Stimulated activated CD8-positive, alpha-beta memory T cell treated with anti-CD3 and anti-CD28 coated beads, Interleukin-15, amount 100 ng/mL, for 24 hours (primary cell): Measurements from ENCODE around the gene PGA5.

Experiments used
- DNase-seq: peaks from one replicate; pipeline ENCODE4 v3.0.0-alpha.2; 2020; ENCODE audit warnings: low read depth

Gene PGA5

DNA sequence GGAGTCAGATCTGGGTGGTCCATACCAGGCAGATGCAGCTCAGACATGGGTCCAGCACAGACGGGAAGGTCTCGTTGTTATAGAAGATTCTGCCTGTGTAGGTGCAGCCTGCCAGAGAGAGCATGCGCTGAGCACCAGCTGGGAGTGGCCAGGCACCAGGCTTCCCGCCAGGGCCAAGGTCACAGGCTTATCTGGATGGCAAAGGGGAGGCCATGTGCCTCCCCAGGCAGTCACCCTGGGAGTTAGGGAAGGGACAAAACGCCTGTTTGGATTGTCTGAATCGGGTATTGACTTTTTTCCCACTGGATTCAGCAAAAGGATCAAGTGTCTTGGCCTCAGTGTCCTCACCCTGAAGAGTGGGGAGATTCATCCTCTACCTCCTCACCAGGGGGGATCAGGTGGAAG lies 26.5 kb downstream of the PGA5 start:
- no peak for DNase-seq

DNA sequence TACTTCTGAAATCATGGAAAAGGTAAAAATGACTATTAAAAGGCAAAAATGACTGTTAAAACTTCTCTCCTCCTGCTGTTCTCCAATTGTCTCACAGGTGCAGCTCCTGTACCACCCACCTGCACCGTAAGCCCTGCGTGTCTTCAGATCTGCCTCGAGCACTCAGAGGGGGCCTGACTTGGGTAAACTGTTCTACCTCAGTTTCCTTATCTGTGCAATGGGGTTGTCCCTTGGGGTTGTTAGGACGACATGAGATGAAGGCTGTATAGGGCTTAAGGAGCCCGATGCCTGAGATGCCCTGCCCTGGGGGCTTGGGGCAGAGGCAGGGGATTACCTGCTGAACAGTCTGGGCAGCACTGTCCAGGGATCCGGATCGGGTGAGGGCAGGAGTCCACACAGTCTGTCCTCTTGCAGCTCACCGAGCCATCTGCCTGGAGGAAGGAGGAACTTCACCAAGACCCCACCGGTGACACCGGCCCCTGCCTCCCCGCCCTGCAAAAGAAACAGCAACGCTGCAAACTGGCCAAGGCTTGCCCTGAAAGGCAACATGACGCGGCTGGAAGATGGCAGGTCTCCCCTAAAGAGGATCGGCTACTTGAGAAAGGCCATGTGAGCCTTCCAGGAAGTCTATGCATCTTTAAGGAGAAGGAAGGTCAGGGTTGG lies 27.7 kb downstream of the PGA5 start:
- DNase-seq = no peak

DNA sequence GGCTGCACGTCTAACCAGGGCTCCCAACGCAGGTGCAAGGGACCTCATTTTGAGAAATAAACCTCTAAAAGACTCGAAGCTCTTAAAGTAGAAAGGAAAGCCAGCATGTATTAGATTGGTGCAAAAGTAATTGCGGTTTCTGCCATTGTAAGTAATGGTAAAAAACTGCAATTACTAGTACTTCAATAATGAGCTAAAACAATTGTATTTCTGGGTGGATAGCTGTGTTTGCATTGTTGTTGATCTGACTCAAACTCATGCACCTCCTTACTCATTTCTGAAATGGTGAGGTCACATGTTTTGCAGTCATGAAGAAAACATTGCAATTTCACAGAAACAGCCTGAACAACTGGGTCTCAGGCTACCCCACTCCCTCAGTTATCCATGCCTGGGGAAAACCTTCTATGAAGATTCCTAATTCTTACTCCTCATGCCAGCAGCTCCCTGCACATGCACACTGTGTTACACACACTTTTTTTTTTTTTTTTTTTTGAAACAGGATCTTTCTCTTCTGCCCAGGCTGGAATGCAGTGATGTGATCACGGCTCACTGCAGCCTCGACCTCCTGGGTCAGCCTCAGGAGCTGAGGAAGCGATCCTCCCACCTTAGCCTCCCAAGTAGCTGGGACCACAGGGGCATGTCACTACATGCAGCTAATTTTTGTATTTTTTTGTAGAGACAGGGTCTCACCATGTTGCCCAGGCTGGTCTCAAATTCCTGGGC lies 29.5 kb downstream of the PGA5 start:
- no peak for DNase-seq

DNA sequence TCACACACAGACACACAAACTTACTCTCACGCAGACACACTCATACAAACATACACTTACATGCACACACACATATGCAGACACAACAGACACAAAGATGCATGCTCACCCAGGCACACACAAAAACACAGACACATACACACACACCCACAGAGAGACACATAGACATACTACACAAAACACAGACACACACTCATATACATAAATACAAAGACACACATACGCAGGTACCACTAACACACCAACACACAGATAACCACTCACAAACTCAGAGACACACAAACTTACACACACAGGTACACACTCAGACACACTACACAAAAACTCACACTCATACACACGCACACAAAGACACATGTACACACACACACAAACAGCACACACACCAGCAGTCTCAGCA lies 31.8 kb downstream of the PGA5 start:
- DNase-seq = no peak

DNA sequence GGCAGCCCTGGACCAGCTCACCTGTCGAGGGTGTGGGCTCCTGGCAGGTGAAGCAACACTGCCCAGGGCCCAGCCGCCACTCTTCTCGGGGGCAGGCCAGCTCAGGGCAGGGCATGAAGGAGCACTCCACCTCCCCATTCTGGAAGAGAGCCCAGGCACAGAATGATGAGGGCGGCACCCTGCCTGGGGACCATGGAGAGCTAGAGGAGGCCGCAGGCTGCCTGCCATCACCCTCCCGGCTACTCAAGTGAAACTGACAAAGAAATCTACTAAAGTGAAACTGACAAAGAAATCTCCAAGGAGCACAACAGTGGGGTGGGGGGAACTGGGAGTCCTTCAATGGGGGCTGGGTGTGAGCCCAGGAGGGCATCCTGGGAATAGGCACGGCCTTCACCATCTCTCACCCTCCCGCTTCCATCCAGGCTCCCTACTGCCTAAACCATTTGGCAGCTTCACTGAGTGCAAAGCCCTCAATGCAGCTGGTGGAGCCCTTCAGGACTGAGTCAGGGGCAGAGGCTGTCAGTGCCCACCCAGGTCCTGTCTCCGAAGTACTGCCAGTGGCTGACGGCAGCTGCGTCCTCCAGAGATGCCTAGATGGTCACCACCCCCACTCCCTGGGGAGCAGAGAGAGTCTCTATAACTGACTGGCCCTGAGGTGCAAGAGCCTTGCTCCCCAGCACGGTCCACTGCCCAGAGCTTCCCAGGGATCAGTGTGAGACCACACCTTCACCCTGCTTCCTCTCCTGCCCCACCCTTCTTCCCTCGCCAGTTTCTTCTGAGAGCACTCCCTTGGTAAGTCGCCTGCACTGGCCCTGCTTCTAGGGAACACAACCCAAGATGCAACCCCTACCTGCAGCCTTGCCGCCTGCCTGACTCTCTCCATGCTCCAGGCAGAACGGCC lies 32.5 kb downstream of the PGA5 start:
- DNase-seq = no peak

DNA sequence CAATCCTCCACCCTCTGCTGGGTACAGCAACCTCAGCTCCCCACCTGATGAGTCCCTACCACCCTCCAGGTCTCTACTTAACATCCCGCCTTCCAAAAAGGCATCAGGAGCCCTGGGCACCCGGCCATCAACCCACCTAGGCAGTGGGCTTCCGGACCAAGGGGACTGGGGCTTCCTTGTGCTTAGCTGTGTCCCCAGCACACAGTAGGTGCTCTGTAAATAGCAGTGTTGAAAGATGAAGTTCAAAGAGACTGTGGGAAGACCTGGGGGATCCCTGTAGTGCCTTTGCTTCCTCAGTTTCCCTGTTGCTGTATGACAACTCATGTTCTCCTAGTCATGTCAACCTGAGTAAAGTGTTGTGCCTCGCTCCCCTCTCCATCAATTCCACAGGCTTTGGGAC lies 33.1 kb downstream of the PGA5 start:
- no peak for DNase-seq

DNA sequence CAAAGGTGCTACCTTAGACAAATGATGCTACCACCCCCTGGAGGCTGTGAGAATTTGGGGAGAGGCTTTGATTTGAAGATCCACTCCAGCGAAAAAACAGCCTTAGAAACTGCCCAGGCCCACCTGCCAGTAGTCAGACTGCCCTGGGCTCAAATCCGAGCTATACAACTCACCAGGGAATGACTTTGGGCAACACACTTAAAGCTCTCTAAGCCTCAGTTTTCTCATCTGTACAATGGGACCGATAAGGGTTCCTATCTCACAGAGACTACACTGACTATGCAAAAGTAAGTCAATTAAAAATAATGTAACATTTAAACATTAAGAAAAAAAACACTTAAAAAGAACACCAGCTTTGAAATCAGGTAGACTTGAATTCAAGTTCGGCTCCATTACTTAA lies 34.2 kb downstream of the PGA5 start:
- no peak for DNase-seq

DNA sequence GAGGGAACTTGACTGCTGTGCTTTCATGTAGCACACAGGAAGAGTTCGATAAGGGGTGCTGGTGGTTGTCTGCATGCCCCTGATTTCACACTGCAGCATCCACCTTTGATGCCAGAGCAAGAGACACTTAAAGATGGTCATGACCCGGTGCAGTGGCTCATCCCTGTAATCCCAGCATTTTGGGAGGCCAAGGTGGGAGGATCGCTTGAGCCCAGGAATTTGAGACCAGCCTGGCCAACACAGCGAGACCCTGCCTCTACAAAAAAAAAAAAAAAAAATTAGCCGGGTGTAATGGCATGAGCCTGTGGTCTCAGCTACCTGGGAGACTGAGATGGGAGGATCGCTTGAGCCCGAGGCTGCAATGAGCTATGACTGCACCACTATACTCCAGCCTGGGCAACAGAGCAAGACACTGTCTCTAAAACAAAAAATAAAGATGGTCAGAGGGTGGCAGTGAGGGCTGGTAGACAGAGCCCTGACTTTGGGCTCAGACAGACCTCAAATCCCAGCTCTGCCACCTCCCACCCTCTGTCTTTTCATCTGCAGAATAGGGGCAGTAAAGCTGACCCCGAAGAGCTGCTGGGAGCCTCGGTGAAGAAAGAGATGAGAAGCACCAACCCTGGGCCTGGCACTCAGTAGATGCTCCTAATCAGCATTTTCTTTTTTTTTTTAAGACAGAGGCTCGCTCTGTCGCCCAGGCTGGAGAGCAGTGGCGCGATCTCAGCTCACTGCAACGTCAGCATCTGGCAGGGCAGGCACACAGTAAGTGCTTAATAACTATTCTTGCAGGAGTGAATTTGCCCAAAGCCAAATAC lies 36.4 kb downstream of the PGA5 start:
- DNase-seq = no peak

DNA sequence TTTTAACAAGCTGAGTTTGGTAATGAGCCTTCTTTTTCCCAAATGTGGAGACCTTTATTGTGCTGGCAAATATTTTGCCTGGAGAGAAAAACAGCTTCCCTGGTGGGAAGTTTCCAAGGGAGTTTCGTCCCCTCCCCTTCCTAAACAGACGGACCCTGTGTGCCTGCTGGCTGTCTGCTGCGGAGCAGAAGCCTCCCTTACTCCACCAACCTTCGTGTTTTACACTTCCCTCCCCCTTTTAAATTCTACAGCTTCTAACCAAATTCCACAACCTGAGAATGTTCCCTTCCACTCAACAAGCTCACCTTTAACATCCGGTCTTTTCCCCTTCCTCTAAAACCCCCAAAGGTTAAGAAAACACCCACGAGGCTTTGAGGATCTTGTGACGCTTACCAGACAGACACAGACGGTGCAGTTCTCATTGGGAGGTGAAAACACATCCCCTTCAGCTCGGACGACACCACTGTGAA lies 37.1 kb downstream of the PGA5 start:
- DNase-seq = no peak

DNA sequence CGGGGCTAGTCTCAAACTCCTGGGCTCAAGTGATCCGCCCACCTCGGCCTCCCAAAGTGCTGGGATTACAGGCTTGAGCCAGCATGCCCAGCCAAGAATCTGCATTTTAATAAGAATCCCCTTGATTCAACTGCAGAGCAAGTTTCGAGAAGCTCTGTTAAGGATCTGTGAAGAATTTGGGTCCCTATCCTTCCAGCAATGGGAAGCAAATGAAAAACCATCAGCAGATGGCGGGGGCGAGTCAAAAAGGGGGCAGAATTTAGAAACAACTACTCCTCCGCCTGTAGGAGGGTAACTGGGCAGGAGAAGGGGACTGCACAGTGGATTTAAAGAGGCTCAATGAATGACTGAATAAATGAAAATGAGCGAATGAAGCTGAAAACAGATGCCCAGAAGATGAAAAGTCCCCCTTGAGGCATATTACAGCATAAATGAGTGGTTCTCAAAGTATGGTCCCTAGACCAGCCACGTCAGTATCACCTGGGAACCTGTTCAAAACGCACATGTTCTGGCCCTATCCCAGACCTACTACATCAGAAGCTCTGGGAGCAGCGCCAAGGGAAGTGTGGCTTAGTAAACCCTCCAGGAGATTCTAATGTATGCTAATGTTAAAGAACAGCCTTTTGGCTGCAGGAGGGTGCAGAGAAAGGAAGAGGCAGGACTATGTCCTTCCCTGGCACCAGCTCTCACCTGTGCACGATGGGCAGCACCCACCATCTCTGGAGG lies 39.1 kb downstream of the PGA5 start:
- no peak for DNase-seq

DNA sequence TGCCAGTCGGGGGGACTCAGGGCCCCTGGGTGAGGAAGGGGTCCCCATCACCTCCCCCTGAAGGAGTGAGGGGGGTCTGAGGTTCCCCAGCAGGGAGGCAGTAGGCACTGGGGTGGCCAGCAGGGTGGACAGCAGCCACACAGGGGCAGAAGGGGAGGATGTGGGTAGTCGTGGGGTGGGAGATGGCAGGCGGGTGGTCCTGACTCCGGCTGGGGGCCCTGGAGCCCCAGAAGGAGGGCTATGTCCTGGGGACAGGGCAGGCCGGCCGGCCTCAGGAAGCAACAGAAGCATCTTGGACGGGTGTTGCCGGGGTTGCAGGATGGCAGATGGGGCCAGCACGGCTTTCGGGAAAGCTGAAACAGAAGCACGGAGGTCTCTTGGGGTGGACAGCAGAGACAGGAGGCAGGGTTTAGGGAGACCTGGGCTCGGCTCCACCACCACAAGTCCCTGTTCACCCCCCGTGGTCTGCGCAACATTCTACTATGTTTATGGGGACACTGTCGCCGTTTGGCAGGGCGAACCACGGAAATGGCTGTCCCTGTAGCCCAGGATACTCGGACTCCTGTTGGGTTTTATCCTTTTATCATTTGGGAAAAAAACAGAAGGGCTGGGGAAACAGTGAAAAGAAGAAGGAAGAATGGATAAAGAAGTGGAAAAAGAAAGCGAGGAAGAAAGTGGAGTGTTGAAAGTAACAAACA lies 40.1 kb downstream of the PGA5 start:
- no peak for DNase-seq

DNA sequence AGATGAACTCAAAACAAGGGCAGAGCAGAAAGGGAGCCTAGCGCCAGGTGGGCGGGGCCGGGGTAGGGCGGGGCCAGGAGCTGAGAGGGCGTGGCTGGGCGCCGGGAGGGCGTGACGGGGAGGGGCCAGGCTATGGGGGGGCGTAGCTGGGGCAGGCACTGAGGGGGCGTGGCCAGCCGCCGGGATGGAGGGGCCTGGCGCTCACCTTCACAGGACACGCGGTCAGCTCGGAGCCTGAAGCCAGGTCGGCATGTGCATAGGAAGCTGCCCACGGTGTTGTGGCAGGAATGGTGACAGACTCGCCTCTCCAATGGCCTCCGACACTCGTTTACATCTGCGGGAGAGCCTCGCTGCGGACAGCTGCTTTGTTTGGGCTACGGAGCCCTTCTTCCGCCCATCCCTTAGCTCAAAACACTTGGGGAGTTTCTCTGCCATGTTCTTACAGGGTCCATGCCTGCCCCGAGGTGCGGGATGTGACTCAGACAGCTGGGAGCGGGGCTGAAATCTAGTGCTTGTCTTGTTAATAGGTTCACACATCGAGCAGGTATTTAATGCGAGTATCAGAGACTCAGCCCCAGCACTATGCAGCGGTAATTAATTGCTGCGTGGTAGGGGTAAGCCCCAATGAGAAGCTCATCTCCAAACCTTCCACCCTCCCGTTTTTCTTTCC lies 40.7 kb downstream of the PGA5 start:
- DNase-seq = peak; percentile 26

DNA sequence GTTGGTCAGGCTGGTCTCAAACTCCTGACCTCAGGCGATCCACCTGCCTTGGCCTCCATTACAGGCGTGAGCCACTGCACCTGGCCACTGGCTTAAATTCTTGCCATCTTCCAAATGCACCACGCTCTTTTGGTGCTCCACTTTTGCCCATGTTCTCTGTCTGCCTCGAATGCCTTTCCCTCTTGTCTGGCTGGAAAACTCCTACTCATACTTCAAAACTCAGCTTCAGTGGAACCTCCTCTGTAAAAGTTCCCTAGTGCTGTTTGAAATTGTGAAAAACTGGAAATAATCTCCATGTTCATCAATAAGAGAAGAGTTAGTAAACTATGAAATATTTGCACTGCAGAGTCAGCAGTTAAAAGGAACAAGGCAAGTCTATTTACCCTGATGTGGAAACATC lies 42.6 kb downstream of the PGA5 start:
- no peak for DNase-seq

DNA sequence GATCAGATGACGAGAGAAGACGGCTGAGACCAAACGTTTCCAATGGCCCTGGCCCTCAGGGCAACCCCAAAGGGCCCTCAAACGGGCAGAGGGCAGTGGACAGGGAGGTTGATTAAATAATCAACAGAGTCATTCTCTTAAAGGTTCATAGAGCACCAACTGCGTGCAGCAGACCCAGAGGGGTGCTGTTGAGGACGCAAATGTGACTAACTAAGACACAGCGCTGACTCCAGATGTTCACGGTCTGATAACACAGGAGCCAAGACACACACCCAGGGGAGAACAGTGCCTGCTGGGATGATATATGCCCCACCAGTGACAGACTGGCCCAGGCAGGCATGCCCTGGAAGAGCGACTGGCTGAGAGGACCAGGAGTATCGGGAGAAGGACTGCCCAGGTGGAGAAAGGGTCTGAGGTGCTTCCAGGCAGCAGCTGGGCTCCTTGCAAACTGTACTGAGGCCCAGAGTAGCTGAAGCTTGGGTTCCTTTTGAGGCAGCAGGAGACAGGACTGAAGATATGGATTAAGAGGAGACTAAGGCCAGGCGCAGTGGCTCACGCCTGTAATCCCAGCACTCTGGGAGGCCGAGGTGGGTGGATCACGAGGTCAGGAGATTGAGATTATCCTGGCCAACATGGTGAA lies 46.5 kb downstream of the PGA5 start:
- no peak for DNase-seq

DNA sequence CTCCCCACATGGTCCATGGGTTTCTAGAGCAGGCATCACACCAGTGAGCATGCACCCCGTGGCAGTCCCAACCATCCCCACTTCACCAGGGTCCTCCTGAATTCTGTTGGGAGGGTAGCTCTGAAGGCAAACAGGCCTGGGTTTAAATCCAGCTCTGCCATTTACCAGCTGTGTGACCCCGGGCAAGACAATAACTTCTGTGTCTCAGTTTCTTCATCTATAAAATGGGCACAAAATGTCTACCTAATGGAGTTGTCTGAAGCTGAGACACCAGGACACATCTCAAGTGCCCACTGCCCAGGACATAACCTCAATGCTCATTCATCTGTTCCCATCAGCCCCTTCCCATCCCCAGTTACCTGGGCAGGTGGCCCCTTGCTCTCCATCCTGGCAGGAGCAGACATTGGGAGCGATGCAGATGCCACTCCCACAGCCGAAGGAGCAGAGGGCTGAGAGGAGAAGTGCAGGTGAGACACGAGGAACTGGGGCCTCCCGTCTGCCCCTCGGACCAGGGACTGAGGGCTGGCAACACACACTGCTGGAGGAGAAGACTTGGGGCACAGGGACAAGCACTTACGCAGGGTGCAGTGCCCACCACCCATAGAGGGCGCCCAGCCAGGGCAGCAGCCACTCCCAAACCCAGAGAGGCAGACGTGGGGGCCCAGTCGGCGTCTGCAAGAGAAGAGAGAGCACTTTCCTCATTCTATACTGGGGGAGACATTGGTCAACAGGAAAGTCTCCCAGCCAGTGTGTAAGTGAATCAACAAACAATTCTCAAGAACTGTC lies 50.1 kb downstream of the PGA5 start:
- DNase-seq = no peak

DNA sequence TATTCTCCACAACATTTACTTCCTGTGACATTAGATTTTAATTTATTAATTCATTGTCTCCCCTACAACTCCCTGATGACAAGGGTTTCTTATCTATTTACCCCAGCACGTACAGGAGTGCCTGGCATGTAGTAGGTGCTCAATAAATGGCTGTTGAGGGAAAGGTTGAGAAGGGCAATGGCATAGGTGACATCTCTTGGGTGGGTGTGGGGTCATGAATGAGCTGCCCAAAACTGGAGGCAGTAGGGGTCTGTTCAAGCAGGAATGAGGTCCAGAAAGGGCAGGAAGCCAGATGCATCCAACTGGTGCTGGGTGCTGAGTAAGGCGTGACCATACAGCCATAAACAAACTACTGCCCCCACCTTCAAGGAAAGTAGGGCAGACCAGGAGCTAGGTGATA lies 51.4 kb downstream of the PGA5 start:
- DNase-seq = no peak

DNA sequence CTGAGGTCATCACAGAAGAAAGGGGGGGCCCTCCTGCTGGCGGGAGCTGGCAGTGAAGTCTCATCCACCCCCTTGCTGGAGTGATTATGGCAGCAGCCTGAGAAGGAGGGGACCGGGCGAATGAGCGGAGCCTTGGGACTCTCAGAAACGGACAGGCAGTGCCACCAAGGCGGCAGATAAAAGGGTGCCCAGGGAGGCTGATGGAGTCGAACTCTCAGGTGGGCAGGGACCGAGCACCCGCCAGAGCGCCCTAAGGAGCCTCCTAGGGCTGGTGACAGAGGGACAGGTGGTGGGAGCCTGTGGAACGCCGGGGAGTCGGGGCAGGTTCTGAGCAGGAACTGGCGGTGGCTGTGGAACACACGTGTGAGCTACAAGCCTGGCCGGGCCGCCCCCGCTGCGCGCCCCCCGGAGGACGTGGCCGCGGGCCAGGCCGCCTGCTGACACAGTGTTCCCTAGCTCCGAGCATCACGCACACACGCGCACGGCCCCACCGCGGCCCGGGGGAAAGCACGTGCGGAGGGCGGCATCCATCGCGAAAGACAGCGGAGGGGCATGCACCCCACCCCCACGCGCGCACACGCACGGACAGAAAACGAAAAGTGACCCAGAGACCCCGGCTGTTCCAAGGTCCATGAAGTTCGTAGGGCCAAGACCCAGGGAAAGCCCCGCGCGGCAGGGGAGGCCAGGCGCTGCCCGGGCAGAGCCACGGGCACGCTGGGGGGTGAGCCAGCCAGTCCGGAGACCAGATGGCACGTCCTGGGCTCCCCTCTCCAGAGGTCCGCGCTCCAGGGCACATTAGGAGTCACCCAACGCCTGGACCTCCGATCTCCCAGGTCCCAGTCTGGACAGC lies 53.1 kb downstream of the PGA5 start:
- peak; percentile 38 for DNase-seq
